Natural killer cell (primary cell): ENCODE measurements around the gene REG4. TPM values are rescaled to one million over a fixed set of nuclear protein-coding genes. Genes with fewer than 3 reads are reported as not detected.
"Not testable (repeated sequence)": the region's sequence is repeated elsewhere in the genome, so short reads cannot be mapped to it uniquely, and the experiment has no call there.

Source experiments
- ATAC-seq, 3 donors: fragments of 150-1000 bp in 2 of 3; fragments of 200-7000 bp in 1 of 3; cut with Tn5 transposase; 1 replicate in 1 of 3; 2 replicates in 2 of 3; pipeline ENCODE4 v1.10.0; 2021; ENCODE audit warnings: mild to moderate bottlenecking in 2 of 3, moderate library complexity in 2 of 3
- DNase-seq, 2 donors: peaks; one replicate each; pipeline versions ENCODE4 v3.0.0 to v3.0.0-alpha.2; 2013 to 2021; ENCODE audit warnings: mixed read lengths in 1 of 2
- H3K27ac ChIP-seq: one replicate; pipeline ENCODE4 v1.5.1; 2013; ENCODE audit warnings: mild to moderate bottlenecking, low read length
- H3K27me3 ChIP-seq: one replicate; pipeline ENCODE4 v1.6.1; 2013; ENCODE audit warnings: low read length; ENCODE audit not compliant: control insufficient read depth, insufficient read depth
- H3K36me3 ChIP-seq: one replicate; pipeline ENCODE4 v1.6.1; 2013; ENCODE audit warnings: low read length; ENCODE audit not compliant: control insufficient read depth, insufficient read depth
- H3K4me1 ChIP-seq: one replicate; pipeline ENCODE4 v1.6.1; 2013; ENCODE audit warnings: low read length; ENCODE audit not compliant: control insufficient read depth, insufficient read depth
- H3K4me3 ChIP-seq: one replicate; pipeline ENCODE4 v1.5.1; 2013; ENCODE audit warnings: low read length
- H3K9me3 ChIP-seq: one replicate; pipeline ENCODE4 v1.6.1; 2013; ENCODE audit warnings: low read length; ENCODE audit not compliant: control insufficient read depth, insufficient read depth
- H3K27ac Mint-ChIP-seq, 2 donors: one replicate each; pipeline ENCODE4 v1.8.0; 2022; ENCODE audit warnings: mild to moderate bottlenecking in 2 of 2, mixed read lengths in 2 of 2, moderate library complexity in 1 of 2
- H3K27me3 Mint-ChIP-seq, 2 donors: one replicate each; pipeline ENCODE4 v1.8.0; 2022; ENCODE audit warnings: low read depth in 2 of 2, mixed read lengths in 2 of 2
- H3K36me3 Mint-ChIP-seq: one replicate; pipeline ENCODE4 v1.8.0; 2022; ENCODE audit warnings: mixed read lengths
- H3K4me1 Mint-ChIP-seq, 2 donors: one replicate each; pipeline ENCODE4 v1.8.0; 2022; ENCODE audit warnings: mixed read lengths in 2 of 2
- H3K4me3 Mint-ChIP-seq: one replicate; pipeline ENCODE4 v1.8.0; 2022; ENCODE audit warnings: mild to moderate bottlenecking, moderate library complexity, mixed read lengths
- H3K9me3 Mint-ChIP-seq, 2 donors: one replicate each; pipeline ENCODE4 v1.8.0; 2022; ENCODE audit warnings: mixed read lengths in 2 of 2
- CTCF ChIP-seq: fragments of 200-600 bp; IDR thresholded peaks from one replicate; pipeline ENCODE4 v1.8.0; 2022; ENCODE audit warnings: antibody characterized with exemption
- WGBS: methylation state at CpG from one replicate; pipeline ENCODE4 v1.1.7; 2013; ENCODE audit warnings: missing lambda C conversion rate; ENCODE audit not compliant: insufficient coverage; 5-methylcytosine and 5-hydroxymethylcytosine counted together
- intact Hi-C: fragments of 100-400 bp; cut with micrococcal nuclease; formaldehyde crosslinking; loops from one replicate; pipeline ENCODE4 v1.14.2; 2022
- total RNA-seq, 4 donors: library from RNA; stranded (reverse); fragments of 120-200 nt in 1 of 4; gene quantifications; one replicate each; pipeline versions ENCODE4 v1.2.3 to v1.2.4, GENCODE V29; 2013 to 2022

Gene REG4
- total RNA-seq, 3 donors from 2014 or later (not counting 1 experiment from before 2014, with no cell fraction given) = not detected

- DNase-seq (no peak), ATAC-seq (no peak)
- no peak overlapping the region for H3K4me3 Mint-ChIP-seq
- H3K4me3 ChIP-seq = no peak overlapping the region
- H3K36me3 ChIP-seq = no peaks in the 10 kb centered on the region
- TF ChIP-seq CTCF = no peak
- H3K4me1 ChIP-seq = no peaks in the 10 kb centered on the region
- H3K27ac Mint-ChIP-seq = no peak overlapping the region
- H3K27me3 Mint-ChIP-seq = peaks cover 12 to 15% of the 10 kb centered on the region in 2 donors
- intact Hi-C loops = no loop called here
- WGBS = 80% methylated on average over 3 of the region's 3 CpGs
- H3K36me3 Mint-ChIP-seq = no peaks in the 10 kb centered on the region
- H3K27me3 ChIP-seq = no peaks in the 10 kb centered on the region
- H3K27ac ChIP-seq = no peak overlapping the region
- H3K9me3 Mint-ChIP-seq = no peaks in the 10 kb centered on the region
- H3K9me3 ChIP-seq = no peaks in the 10 kb centered on the region
- H3K4me1 Mint-ChIP-seq = no peaks in the 10 kb centered on the region
Measured at GRCh38 chr1:119838236-119838635, 27.0 kb upstream of the REG4 start.

GRCh38 chr1:119834990-119835389 is 23.7 kb upstream of the REG4 start:
- Mint-ChIP-seq H3K4me3 (no peak overlapping the region), H3K36me3 (no peaks in the 10 kb centered on the region), H3K4me1 (no peaks in the 10 kb centered on the region), H3K27ac (no peak overlapping the region), H3K27me3 (peaks cover 10 to 29% of the 10 kb centered on the region in 2 donors), H3K9me3 (no peaks in the 10 kb centered on the region)
- no peak overlapping the region for H3K27ac ChIP-seq
- ATAC-seq (no peak), DNase-seq (no peak)
- 96% methylated on average over 4 of the region's 4 CpGs for WGBS
- TF ChIP-seq CTCF = no peak
- no peaks in the 10 kb centered on the region for H3K9me3 ChIP-seq
- intact Hi-C loops = no loop called here
- no peaks in the 10 kb centered on the region for H3K36me3 ChIP-seq
- no peaks in the 10 kb centered on the region for H3K27me3 ChIP-seq
- no peak overlapping the region for H3K4me3 ChIP-seq
- no peaks in the 10 kb centered on the region for H3K4me1 ChIP-seq

GRCh38 chr1:119831027-119831426 is 19.8 kb upstream of the REG4 start:
- H3K4me1 Mint-ChIP-seq = no peaks in the 10 kb centered on the region
- 95% methylated on average over 3 of the region's 3 CpGs for WGBS
- Histone ChIP-seq H3K4me3 (no peak overlapping the region), H3K27me3 (no peaks in the 10 kb centered on the region), H3K36me3 (no peaks in the 10 kb centered on the region), H3K4me1 (no peaks in the 10 kb centered on the region), H3K9me3 (no peaks in the 10 kb centered on the region), H3K27ac (no peak overlapping the region)
- H3K4me3 Mint-ChIP-seq = no peak overlapping the region
- intact Hi-C loops = no loop called here
- ATAC-seq (no peak), DNase-seq (no peak)
- no peaks in the 10 kb centered on the region for H3K36me3 Mint-ChIP-seq
- peaks cover 10 to 35% of the 10 kb centered on the region in 2 donors for H3K27me3 Mint-ChIP-seq
- no peak for TF ChIP-seq CTCF
- H3K9me3 Mint-ChIP-seq = no peaks in the 10 kb centered on the region
- H3K27ac Mint-ChIP-seq = no peak overlapping the region

- no peaks in the 10 kb centered on the region for H3K27me3 ChIP-seq
- H3K36me3 Mint-ChIP-seq = no peaks in the 10 kb centered on the region
- no peak overlapping the region for H3K4me3 Mint-ChIP-seq
- no peaks in the 10 kb centered on the region for H3K4me1 ChIP-seq
- no peaks in the 10 kb centered on the region for H3K4me1 Mint-ChIP-seq
- H3K9me3 Mint-ChIP-seq = no peaks in the 10 kb centered on the region
- H3K27me3 Mint-ChIP-seq = peaks cover 8 to 32% of the 10 kb centered on the region in 2 donors
- ATAC-seq (no peak), DNase-seq (no peak)
- no peak overlapping the region for H3K27ac Mint-ChIP-seq
- no peaks in the 10 kb centered on the region for H3K9me3 ChIP-seq
- no peak for TF ChIP-seq CTCF
- no peak overlapping the region for H3K27ac ChIP-seq
- intact Hi-C loops = no loop called here
- no peaks in the 10 kb centered on the region for H3K36me3 ChIP-seq
- WGBS = 93% methylated on average over 4 of the region's 4 CpGs
- H3K4me3 ChIP-seq = no peak overlapping the region
Measured at GRCh38 chr1:119829625-119830024, 18.4 kb upstream of the REG4 start.

GRCh38 chr1:119829006-119829405 is 17.7 kb upstream of the REG4 start:
- H3K27ac Mint-ChIP-seq, H3K4me3 Mint-ChIP-seq, H3K36me3 Mint-ChIP-seq, H3K36me3 ChIP-seq, ATAC-seq, H3K9me3 Mint-ChIP-seq, H3K4me3 ChIP-seq, H3K4me1 Mint-ChIP-seq, DNase-seq, H3K4me1 ChIP-seq, H3K9me3 ChIP-seq, H3K27ac ChIP-seq, H3K27me3 ChIP-seq, intact Hi-C loops: not testable (repeated sequence)
- peaks cover 8 to 38% of the 10 kb centered on the region in 2 donors for H3K27me3 Mint-ChIP-seq
